Neutrophil (primary cell): ENCODE measurements around the gene PAX5.

Experiments used
- H3K27ac ChIP-seq: fragments of 200-600 bp; sonication (generic); 2 replicates; pipeline ENCODE4 v1.5.1; 2016; ENCODE audit warnings: mild to moderate bottlenecking, moderate library complexity
- H3K27me3 ChIP-seq: fragments of 200-600 bp; sonication (generic); 2 replicates; pipeline ENCODE4 v1.6.0; 2016; ENCODE audit warnings: mild to moderate bottlenecking
- H3K36me3 ChIP-seq: fragments of 200-600 bp; sonication (generic); 2 replicates; pipeline ENCODE4 v1.5.1; 2017
- H3K4me1 ChIP-seq, 2 experiments: fragments of 200-600 bp in 1 of 2; sonication (generic) in 1 of 2; 1 replicate in 1 of 2; 2 replicates in 1 of 2; pipeline versions ENCODE4 v1.5.1 to v1.6.1; 2013 to 2016; ENCODE audit warnings: low read depth in 1 of 2, low read length in 1 of 2, mild to moderate bottlenecking in 1 of 2, moderate library complexity in 1 of 2; ENCODE audit not compliant: control insufficient read depth in 1 of 2, insufficient read depth in 1 of 2
- H3K4me3 ChIP-seq, 2 experiments: fragments of 200-600 bp in 1 of 2; sonication (generic) in 1 of 2; 1 replicate in 1 of 2; 2 replicates in 1 of 2; pipeline ENCODE4 v1.5.1; 2013 to 2016; ENCODE audit warnings: low read depth in 1 of 2, low read length in 1 of 2, mild to moderate bottlenecking in 1 of 2, moderate library complexity in 1 of 2
- H3K9me3 ChIP-seq: fragments of 200-600 bp; sonication (generic); 2 replicates; pipeline ENCODE4 v1.5.1; 2016
- CTCF ChIP-seq: fragments of 200-600 bp; sonication (generic); IDR thresholded peaks from 2 replicates; pipeline ENCODE4 v1.5.1; 2016; ENCODE audit warnings: antibody characterized with exemption

PAX5 gene

GRCh38 chr9:37028420-37029031, 5.5 kb downstream of the PAX5 start:
- H3K4me3 ChIP-seq: no peak overlapping the region
- no peaks in the 10 kb centered on the region for H3K9me3 ChIP-seq
- peaks cover 13 to 30% of the 10 kb centered on the region in 2 experiments for H3K4me1 ChIP-seq
- no peak for TF ChIP-seq CTCF
- peaks cover 100% of the 10 kb centered on the region for H3K27me3 ChIP-seq
- no peak overlapping the region for H3K27ac ChIP-seq
- no peaks in the 10 kb centered on the region for H3K36me3 ChIP-seq

GRCh38 chr9:37027582-37028419, 6.3 kb downstream of the PAX5 start:
- H3K36me3 ChIP-seq: no peaks in the 10 kb centered on the region
- peak overlapping the region; percentile 15 to 30 for H3K4me3 ChIP-seq
- no peaks in the 10 kb centered on the region for H3K9me3 ChIP-seq
- peaks cover 100% of the 10 kb centered on the region for H3K27me3 ChIP-seq
- H3K4me1 ChIP-seq: peaks cover 13 to 30% of the 10 kb centered on the region in 2 experiments
- no peak for TF ChIP-seq CTCF
- no peak overlapping the region for H3K27ac ChIP-seq

GRCh38 chr9:37026931-37027581, 7.0 kb downstream of the PAX5 start:
- Histone ChIP-seq H3K27me3 (peaks cover 100% of the 10 kb centered on the region), H3K4me1 (peaks cover 13 to 30% of the 10 kb centered on the region in 2 experiments), H3K27ac (no peak overlapping the region), H3K36me3 (no peaks in the 10 kb centered on the region), H3K9me3 (no peaks in the 10 kb centered on the region), H3K4me3 (peak overlapping the region in 1 of 2 experiments; percentile 30)
- no peak for TF ChIP-seq CTCF

GRCh38 chr9:37026113-37026930, 7.7 kb downstream of the PAX5 start:
- Histone ChIP-seq H3K4me3 (peak overlapping the region in 1 of 2 experiments; percentile 26), H3K36me3 (no peaks in the 10 kb centered on the region), H3K4me1 (peaks cover 13 to 30% of the 10 kb centered on the region in 2 experiments), H3K9me3 (no peaks in the 10 kb centered on the region), H3K27me3 (peaks cover 100% of the 10 kb centered on the region), H3K27ac (no peak overlapping the region)
- no peak for TF ChIP-seq CTCF

GRCh38 chr9:37025823-37026112, 8.3 kb downstream of the PAX5 start:
- no peak for TF ChIP-seq CTCF
- H3K4me3 ChIP-seq: peak overlapping the region in 1 of 2 experiments; percentile 26
- H3K36me3 ChIP-seq: no peaks in the 10 kb centered on the region
- H3K4me1 ChIP-seq: peaks cover 13 to 30% of the 10 kb centered on the region in 2 experiments
- H3K9me3 ChIP-seq: no peaks in the 10 kb centered on the region
- H3K27me3 ChIP-seq: peaks cover 100% of the 10 kb centered on the region
- no peak overlapping the region for H3K27ac ChIP-seq
